Stomach (tissue), 9 donors: Measurements from ENCODE around the gene JAG2. TPM values are rescaled to one million over a fixed set of nuclear protein-coding genes. Genes with fewer than 3 reads are reported as not detected.
A peak's percentile ranks its signal among the peaks of the same experiment; 100 is the strongest.

ENCODE experiments used
- DNase-seq, 2 donors: peaks; one replicate each; pipeline versions ENCODE4 v3.0.0 to v3.0.0-alpha.2; 2013 to 2019
- H3K27ac ChIP-seq, 5 donors: fragments of 200-600 bp in 4 of 5; sonication (generic) in 4 of 5; one replicate each; pipeline ENCODE4 v1.5.1; 2013 to 2019; ENCODE audit warnings: mild to moderate bottlenecking in 1 of 5, moderate library complexity in 1 of 5
- H3K27me3 ChIP-seq, 3 donors: fragments of 200-600 bp; sonication (generic); one replicate each; pipeline ENCODE4 v1.5.1; 2017 to 2019; ENCODE audit warnings: mixed run types in 1 of 3
- H3K36me3 ChIP-seq, 4 donors: fragments of 200-600 bp; sonication (generic); 1 replicate in 3 of 4; 2 replicates in 1 of 4; pipeline ENCODE4 v1.5.1; 2016 to 2019
- H3K4me1 ChIP-seq, 4 donors: fragments of 200-600 bp; sonication (generic); one replicate each; pipeline ENCODE4 v1.5.1; 2016 to 2019
- H3K4me3 ChIP-seq, 4 donors: fragments of 200-600 bp; sonication (generic) in 3 of 4; one replicate each; pipeline ENCODE4 v1.5.1; 2016 to 2019; ENCODE audit warnings: mild to moderate bottlenecking in 1 of 4
- H3K9me3 ChIP-seq, 4 donors: fragments of 200-600 bp; sonication (generic); one replicate each; pipeline ENCODE4 v1.5.1; 2016 to 2019
- EP300 ChIP-seq: sonication (generic); formaldehyde crosslinking; IDR thresholded peaks from one replicate; pipeline ENCODE4 v1.6.1; 2017; ENCODE audit warnings: antibody characterized with exemption
- POLR2A ChIP-seq, 4 donors: fragments of 450-650 bp; IDR thresholded peaks; one replicate each; pipeline ENCODE4 v1.6.1; 2016; ENCODE audit warnings: antibody characterized with exemption in 4 of 4, control low read depth in 2 of 4, mild to moderate bottlenecking in 1 of 4, moderate library complexity in 1 of 4
- POLR2AphosphoS5 ChIP-seq, 3 donors: sonication (generic); formaldehyde crosslinking; IDR thresholded peaks; one replicate each; pipeline ENCODE4 v1.6.1; 2016; ENCODE audit warnings: antibody characterized with exemption in 3 of 3
- WGBS, 5 donors: extraction: QIAGEN DNeasy Blood & Tissue Kit in 3 of 5; methylation state at CpG; one replicate each; pipeline versions ENCODE4 v1.1.5 to v1.1.7; 2013 to 2018; 5-methylcytosine and 5-hydroxymethylcytosine counted together
- intact Hi-C: fragments of 100-400 bp; cut with DNase I; formaldehyde crosslinking; loops from one replicate; pipeline ENCODE4 v1.15.1; 2023; ENCODE audit warnings: low total_unique reads
- polyA plus RNA-seq, 3 donors: library from polyadenylated mRNA; stranded (reverse); fragments of 200-250 nt; gene quantifications; one replicate each; pipeline ENCODE4 v1.2.3, GENCODE V29; 2013
- total RNA-seq, 5 donors: library from RNA; depleted of rRNA; stranded (reverse); fragments of >200 nt; gene quantifications; one replicate each; pipeline versions ENCODE4 v1.1.0 to v1.2.3, GENCODE V29; 2014 to 2016
- TF ChIP-seq, protein P1 (sequence below), 7 experiments: fragments of 450-650 bp in 4 of 7; fragments of 200-600 bp in 3 of 7; sonication (generic) in 3 of 7; IDR thresholded peaks; one replicate each; pipeline ENCODE4 v1.5.1; 2016 to 2019; ENCODE audit warnings: antibody characterized with exemption in 7 of 7, control low read depth in 2 of 7, mild to moderate bottlenecking in 1 of 7
- donor health status: healthy with polysubstance abuse.
- donor health status: Bipolar disorder and iron deficiency.
- donor health status: healthy.

Gene JAG2
- total and polyA plus RNA-seq, 8 donors: 6.0 to 117 (median 15.6) TPM

DNA sequence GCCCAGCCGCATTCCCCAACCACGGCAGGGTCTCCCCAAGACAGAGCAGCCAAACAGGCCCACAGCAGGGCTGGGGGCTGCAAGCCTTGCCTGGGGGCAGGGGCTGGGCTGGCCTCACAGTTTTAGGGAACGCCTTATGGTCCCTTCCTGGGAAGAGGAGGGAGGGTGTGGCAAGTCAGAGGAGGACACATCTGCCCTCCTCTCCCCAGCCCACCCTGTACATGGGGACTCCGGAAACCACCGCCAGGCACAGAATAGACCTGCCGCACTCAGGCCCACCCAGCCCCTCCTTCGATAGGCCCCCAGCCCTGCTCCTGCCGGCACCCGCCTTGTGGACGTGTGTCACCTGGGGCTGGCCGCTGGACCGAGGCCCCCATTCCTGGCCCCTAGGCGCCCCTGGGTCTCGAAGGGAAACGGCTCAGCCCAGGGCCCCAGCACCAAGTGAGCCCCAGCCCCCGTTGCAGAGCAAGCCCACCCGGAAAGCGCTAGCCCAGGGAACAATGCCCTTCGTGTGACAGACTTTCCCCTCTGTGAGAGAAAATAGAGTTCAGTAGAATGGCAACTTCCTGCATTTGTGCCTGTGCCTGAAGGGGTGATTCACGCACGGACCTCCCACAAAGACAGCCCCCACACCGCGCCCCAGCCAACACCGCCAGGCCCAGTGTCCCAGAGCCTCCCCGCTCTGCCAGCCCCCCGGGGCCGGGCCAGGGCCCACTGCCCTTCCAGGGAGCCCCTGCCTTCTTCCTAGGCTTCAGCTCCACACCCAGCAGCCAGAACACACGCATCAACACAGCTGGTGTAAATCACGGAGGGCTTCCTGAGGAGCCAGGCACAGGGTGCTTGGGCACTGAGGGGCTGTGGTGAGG, 24.5 kb upstream of the JAG2 start:
- Histone ChIP-seq H3K27me3 (peaks cover 6 to 93% (median 65%) of the 10 kb centered on the region in 3 donors), H3K9me3 (peaks cover 0 to 6% (median 4%) of the 10 kb centered on the region in 4 donors), H3K36me3 (no peaks in the 10 kb centered on the region), H3K27ac (peak overlapping the region in 4 of 5 donors; percentile 9 to 33 (median 18)), H3K4me3 (no peak overlapping the region), H3K4me1 (peaks cover 20 to 49% (median 40%) of the 10 kb centered on the region in 4 donors)
- TF ChIP-seq, protein P1, sequence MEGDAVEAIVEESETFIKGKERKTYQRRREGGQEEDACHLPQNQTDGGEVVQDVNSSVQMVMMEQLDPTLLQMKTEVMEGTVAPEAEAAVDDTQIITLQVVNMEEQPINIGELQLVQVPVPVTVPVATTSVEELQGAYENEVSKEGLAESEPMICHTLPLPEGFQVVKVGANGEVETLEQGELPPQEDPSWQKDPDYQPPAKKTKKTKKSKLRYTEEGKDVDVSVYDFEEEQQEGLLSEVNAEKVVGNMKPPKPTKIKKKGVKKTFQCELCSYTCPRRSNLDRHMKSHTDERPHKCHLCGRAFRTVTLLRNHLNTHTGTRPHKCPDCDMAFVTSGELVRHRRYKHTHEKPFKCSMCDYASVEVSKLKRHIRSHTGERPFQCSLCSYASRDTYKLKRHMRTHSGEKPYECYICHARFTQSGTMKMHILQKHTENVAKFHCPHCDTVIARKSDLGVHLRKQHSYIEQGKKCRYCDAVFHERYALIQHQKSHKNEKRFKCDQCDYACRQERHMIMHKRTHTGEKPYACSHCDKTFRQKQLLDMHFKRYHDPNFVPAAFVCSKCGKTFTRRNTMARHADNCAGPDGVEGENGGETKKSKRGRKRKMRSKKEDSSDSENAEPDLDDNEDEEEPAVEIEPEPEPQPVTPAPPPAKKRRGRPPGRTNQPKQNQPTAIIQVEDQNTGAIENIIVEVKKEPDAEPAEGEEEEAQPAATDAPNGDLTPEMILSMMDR (IDR thresholded peaks at IDR 0.05): no peak
- TF ChIP-seq POLR2A (IDR thresholded peaks at IDR 0.05): no peak
- TF ChIP-seq POLR2AphosphoS5 (IDR thresholded peaks at IDR 0.05): no peak
- peak in 1 of 2 donors; percentile 62 for DNase-seq
- 24 to 40% (median 27%) methylated on average over 8 to 29 of the region's 29 CpGs for WGBS, 5 donors
- intact Hi-C loops: no loop called here

DNA sequence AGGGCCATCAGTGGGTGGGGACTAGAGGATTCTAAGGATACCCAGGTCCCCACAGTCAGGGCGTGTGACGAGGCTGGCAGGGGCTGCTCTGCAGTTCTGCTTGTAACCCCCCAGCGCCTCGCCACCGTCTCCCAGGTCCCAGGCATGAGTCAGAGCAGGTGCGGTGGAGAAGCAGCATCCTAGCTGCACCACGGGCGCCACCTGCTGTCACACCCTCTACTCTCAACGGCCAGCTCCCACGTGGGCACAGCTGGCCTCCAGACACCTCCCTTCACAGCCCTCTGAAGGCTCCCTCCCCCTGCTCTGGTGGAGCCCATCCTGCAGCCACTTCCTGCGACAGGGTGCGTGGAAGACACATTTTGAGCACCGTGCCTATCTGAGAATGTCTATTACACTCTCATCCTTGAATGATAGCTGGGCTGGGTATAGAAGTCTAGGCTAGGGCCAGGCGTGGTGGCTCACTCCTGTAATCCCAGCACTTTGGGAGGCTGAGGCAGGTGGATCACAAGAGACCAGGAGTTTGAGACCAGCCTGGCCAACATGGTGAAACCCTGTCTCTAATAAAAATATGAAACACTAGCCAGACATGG, 19.5 kb upstream of the JAG2 start:
- Histone ChIP-seq H3K27ac (no peak overlapping the region), H3K27me3 (peaks cover 0 to 68% (median 16%) of the 10 kb centered on the region in 3 donors), H3K36me3 (no peaks in the 10 kb centered on the region), H3K4me1 (peaks cover 0 to 5% (median 4%) of the 10 kb centered on the region in 4 donors), H3K9me3 (peaks cover 0 to 9% (median 6%) of the 10 kb centered on the region in 4 donors), H3K4me3 (no peak overlapping the region)
- 53 to 67% (median 60%) methylated on average over 7 to 14 of the region's 14 CpGs for WGBS, 5 donors
- no peak for TF ChIP-seq POLR2A (IDR thresholded peaks at IDR 0.05)
- TF ChIP-seq, protein P1 (IDR thresholded peaks at IDR 0.05): peak in 1 of 7 experiments; percentile 6
- intact Hi-C loops: no loop called here
- peak in 1 of 2 donors; percentile 44 for DNase-seq

DNA sequence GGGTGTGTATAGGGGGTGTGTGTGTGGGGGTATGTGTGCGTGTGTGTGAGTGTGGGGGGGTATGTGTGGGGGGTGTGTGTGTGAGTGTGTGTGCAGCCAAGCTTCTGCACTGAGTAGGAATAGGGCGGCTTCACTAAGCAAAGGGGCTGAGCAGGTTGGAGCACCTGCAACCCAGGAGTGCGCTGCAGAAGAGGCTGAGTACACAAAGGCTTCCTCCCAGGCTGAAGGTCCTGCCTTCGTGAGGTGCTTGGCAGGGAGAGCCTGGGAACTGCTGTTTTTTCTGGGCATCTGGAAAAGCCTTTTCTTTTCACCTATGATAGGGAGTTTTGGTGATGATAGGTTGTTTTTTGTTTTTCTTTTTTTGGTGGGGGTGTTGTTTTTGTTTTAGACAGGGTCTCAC, 18.5 kb upstream of the JAG2 start:
- Histone ChIP-seq H3K36me3 (no peaks in the 10 kb centered on the region), H3K27ac (no peak overlapping the region), H3K27me3 (peaks cover 0 to 62% (median 12%) of the 10 kb centered on the region in 3 donors), H3K9me3 (peaks cover 0 to 9% (median 6%) of the 10 kb centered on the region in 4 donors), H3K4me1 (peaks cover 0 to 3% (median under 1%) of the 10 kb centered on the region in 4 donors), H3K4me3 (no peak overlapping the region)
- TF ChIP-seq POLR2A (IDR thresholded peaks at IDR 0.05) (no peak), POLR2AphosphoS5 (IDR thresholded peaks at IDR 0.05) (no peak), EP300 (no peak)
- TF ChIP-seq, protein P1 (IDR thresholded peaks at IDR 0.05): no peak
- 30 to 49% (median 33%) methylated on average over 4 of the region's 4 CpGs for WGBS, 5 donors
- intact Hi-C loops: no loop called here
- no peak for DNase-seq

DNA sequence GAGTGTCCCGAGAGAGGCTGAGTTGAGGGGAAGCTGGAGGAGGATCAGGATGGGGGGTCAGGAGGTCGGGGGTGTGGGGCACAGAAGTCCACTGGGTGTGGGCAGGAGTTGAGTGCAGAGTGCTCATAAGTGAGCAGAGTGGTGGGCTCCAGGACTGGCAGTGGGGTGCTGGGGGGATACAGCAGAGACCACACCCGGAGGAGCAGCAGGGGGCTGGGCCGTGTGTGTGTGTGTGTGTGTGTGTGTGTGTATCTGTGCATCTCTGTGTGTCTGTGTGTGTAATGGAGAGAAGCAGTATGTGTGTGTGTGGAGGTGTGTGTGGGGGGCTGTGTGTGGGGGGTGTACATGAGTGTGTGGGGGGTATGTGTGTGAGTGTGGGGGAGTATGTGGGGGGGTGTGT, 17.4 kb upstream of the JAG2 start:
- 27 to 42% (median 34%) methylated on average over 4 of the region's 4 CpGs for WGBS, 5 donors
- TF ChIP-seq POLR2A (IDR thresholded peaks at IDR 0.05) (no peak), EP300 (no peak), POLR2AphosphoS5 (IDR thresholded peaks at IDR 0.05) (no peak)
- TF ChIP-seq, protein P1 (IDR thresholded peaks at IDR 0.05): no peak
- H3K4me3 ChIP-seq: no peak overlapping the region
- no peak overlapping the region for H3K27ac ChIP-seq
- intact Hi-C loops: no loop called here
- no peaks in the 10 kb centered on the region for H3K36me3 ChIP-seq
- peaks cover 6 to 12% (median 9%) of the 10 kb centered on the region in 4 donors for H3K4me1 ChIP-seq
- peaks cover 0 to 55% (median 2%) of the 10 kb centered on the region in 3 donors for H3K27me3 ChIP-seq
- H3K9me3 ChIP-seq: peaks cover 0 to 9% (median 6%) of the 10 kb centered on the region in 4 donors
- DNase-seq: no peak
